Measurements from ENCODE around the gene ABHD6. TPM values are rescaled to one million over a fixed set of nuclear protein-coding genes. Genes with fewer than 3 reads are reported as not detected.

ABHD6 gene
- total and polyA plus RNA-seq, 9 of the 15 experiments (the other 6 are each of a cell fraction or from before 2014, with no cell fraction given) = 0.53 to 3.6 (median 2.5) TPM

DNA sequence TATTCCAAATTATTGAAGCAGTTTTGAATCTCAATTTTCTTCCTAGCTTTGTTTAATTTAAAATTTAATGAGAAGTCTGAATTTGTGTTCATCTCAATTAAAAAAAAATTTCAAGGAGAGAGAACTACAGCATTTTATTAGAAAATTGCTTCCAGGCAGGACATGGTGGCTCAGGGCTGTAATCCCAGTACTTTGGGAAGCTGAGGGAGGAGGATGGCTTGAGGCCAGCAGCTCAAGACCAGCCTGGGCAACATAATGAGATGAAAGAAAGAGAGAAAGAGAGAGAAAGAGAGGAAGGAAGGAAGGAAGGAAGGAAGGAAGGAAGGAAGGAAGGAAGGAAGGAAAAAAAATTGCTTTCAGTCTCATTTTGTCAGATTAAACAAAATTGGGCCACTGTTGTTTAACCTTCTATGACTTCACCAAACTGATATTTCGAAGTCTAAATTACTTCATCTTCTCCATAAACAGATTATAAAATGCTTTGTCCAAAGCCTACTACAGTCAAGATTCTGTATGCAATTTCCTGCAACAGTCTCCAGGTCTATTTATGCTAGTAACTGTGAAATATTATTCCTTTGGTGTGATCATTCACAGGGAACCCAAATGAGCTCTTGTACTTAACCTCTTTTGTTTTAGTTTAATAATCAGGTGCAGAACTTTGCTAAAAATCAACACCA, 6.6 kb upstream of the ABHD6 start (continued):
- TF ChIP-seq ZNF175 (CRISPR knock-in tag; IDR thresholded peaks at IDR 0.05; ENCODE audit: low read depth) = no peak
- TF ChIP-seq, protein P1, sequence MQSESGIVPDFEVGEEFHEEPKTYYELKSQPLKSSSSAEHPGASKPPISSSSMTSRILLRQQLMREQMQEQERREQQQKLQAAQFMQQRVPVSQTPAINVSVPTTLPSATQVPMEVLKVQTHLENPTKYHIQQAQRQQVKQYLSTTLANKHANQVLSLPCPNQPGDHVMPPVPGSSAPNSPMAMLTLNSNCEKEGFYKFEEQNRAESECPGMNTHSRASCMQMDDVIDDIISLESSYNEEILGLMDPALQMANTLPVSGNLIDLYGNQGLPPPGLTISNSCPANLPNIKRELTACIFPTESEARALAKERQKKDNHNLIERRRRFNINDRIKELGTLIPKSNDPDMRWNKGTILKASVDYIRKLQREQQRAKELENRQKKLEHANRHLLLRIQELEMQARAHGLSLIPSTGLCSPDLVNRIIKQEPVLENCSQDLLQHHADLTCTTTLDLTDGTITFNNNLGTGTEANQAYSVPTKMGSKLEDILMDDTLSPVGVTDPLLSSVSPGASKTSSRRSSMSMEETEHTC (IDR thresholded peaks at IDR 0.05) = no peak
- TF ChIP-seq, protein P2, sequence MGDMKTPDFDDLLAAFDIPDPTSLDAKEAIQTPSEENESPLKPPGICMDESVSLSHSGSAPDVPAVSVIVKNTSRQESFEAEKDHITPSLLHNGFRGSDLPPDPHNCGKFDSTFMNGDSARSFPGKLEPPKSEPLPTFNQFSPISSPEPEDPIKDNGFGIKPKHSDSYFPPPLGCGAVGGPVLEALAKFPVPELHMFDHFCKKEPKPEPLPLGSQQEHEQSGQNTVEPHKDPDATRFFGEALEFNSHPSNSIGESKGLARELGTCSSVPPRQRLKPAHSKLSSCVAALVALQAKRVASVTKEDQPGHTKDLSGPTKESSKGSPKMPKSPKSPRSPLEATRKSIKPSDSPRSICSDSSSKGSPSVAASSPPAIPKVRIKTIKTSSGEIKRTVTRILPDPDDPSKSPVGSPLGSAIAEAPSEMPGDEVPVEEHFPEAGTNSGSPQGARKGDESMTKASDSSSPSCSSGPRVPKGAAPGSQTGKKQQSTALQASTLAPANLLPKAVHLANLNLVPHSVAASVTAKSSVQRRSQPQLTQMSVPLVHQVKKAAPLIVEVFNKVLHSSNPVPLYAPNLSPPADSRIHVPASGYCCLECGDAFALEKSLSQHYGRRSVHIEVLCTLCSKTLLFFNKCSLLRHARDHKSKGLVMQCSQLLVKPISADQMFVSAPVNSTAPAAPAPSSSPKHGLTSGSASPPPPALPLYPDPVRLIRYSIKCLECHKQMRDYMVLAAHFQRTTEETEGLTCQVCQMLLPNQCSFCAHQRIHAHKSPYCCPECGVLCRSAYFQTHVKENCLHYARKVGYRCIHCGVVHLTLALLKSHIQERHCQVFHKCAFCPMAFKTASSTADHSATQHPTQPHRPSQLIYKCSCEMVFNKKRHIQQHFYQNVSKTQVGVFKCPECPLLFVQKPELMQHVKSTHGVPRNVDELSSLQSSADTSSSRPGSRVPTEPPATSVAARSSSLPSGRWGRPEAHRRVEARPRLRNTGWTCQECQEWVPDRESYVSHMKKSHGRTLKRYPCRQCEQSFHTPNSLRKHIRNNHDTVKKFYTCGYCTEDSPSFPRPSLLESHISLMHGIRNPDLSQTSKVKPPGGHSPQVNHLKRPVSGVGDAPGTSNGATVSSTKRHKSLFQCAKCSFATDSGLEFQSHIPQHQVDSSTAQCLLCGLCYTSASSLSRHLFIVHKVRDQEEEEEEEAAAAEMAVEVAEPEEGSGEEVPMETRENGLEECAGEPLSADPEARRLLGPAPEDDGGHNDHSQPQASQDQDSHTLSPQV (IDR thresholded peaks at IDR 0.05) = no peak
- TF ChIP-seq, protein P3, sequence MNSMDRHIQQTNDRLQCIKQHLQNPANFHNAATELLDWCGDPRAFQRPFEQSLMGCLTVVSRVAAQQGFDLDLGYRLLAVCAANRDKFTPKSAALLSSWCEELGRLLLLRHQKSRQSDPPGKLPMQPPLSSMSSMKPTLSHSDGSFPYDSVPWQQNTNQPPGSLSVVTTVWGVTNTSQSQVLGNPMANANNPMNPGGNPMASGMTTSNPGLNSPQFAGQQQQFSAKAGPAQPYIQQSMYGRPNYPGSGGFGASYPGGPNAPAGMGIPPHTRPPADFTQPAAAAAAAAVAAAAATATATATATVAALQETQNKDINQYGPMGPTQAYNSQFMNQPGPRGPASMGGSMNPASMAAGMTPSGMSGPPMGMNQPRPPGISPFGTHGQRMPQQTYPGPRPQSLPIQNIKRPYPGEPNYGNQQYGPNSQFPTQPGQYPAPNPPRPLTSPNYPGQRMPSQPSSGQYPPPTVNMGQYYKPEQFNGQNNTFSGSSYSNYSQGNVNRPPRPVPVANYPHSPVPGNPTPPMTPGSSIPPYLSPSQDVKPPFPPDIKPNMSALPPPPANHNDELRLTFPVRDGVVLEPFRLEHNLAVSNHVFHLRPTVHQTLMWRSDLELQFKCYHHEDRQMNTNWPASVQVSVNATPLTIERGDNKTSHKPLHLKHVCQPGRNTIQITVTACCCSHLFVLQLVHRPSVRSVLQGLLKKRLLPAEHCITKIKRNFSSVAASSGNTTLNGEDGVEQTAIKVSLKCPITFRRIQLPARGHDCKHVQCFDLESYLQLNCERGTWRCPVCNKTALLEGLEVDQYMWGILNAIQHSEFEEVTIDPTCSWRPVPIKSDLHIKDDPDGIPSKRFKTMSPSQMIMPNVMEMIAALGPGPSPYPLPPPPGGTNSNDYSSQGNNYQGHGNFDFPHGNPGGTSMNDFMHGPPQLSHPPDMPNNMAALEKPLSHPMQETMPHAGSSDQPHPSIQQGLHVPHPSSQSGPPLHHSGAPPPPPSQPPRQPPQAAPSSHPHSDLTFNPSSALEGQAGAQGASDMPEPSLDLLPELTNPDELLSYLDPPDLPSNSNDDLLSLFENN (IDR thresholded peaks at IDR 0.05; ENCODE audit: low read depth in 2 of 2, low read length in 2 of 2) = no peak
- TF ChIP-seq KAT8 (IDR thresholded peaks at IDR 0.05; ENCODE audit: low read depth) = no peak

All from K562 (cell line).